ENCODE data around the gene ENPP7.
A peak's percentile ranks its signal among the peaks of the same experiment; 100 is the strongest.

Gene ENPP7

DNA sequence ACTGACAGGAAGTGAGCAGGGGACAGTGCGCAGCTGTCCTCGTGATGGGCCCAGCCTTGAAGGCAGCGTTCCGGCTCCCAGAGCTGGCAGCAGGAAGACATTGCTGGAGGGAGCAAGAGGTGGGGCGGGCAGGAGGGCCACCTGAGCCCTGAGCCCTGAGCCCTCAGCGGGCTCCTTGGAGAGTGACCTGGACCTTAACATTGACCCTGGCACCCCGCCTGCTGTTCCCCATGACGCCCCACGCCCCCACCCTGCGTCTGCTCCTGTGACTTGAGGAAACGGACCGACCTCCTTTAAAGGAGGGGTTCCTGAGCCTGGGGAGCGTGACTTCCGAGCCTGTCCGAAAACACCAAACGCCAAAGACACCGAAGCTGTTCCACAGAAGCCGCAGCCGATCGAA is 25.1 kb upstream of the ENPP7 start:
- Histone ChIP-seq H3K4me2 (ENCODE audit: low read length) (no peak overlapping the region), H3K4me1 (ENCODE audit: low read length) (no peaks in the 10 kb centered on the region)

DNA sequence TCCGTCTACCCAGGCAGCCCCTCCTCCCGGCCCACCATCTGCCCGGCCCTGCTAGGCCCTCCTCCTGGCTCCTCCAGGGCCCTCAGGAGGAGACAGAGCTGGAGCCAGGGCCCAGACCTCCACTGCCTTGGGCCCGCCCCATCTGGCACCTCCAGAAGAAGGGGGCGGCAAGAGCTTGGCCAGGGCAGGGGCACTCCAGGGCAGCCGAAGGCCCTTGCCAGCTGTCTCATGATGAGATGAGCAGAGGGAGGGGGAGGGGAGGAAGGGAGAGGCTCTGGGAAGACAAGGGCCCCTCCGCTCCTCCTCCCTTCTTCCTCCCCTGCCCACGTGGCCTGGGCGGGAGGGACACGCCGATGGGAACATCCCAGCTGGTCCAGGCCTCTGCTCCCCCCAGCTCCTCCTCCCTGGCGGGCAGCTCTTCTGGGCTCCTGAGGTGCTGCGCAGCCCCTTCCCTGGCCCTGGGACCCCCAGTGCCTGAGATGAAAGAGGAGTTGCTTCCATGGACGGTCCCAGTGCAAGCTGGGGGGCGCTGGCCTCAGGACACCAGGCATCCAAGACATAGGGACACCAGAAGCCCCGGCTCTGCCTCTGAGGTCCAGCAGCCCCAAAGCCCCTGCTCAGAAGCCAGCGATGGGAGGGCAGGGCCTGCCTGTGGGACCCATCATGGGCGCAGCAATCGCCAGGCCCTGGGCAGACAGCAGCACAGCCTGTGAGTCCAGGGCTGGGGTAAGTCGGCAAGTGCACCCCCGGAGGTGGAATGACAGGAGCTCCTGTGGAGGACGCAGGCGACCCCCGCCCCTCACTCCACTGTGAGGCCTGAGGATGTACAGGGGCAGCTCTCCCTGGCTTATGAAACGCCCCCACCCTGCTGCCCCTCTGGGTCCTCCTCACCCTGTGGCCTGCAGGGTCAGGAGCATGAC is 23.6 kb upstream of the ENPP7 start:
- Histone ChIP-seq H3K9me3 (ENCODE audit: insufficient read depth, low read length) (no peaks in the 10 kb centered on the region), H3K4me1 (ENCODE audit: low read length) (no peaks in the 10 kb centered on the region), H3K79me2 (ENCODE audit: low read length) (no peaks in the 10 kb centered on the region), H3K27me3 (ENCODE audit: low read depth, low read length) (no peaks in the 10 kb centered on the region), H3K9ac (ENCODE audit: low read length) (no peak overlapping the region), H4K20me1 (ENCODE audit: insufficient read depth, low read length) (no peaks in the 10 kb centered on the region), H3K4me2 (ENCODE audit: low read length) (no peak overlapping the region), H2AFZ (ENCODE audit: low read depth, low read length) (no peak overlapping the region), H3K4me3 (ENCODE audit: low read length) (no peak overlapping the region), H3K27ac (ENCODE audit: low read length) (no peak overlapping the region), H3K36me3 (replicated peaks; ENCODE audit: low read depth, low read length) (no peaks in the 10 kb centered on the region)
- no peak for TF ChIP-seq EZH2phosphoT487 (IDR thresholded peaks at IDR 0.05; ENCODE audit: low read depth)
- TF ChIP-seq, protein P1, sequence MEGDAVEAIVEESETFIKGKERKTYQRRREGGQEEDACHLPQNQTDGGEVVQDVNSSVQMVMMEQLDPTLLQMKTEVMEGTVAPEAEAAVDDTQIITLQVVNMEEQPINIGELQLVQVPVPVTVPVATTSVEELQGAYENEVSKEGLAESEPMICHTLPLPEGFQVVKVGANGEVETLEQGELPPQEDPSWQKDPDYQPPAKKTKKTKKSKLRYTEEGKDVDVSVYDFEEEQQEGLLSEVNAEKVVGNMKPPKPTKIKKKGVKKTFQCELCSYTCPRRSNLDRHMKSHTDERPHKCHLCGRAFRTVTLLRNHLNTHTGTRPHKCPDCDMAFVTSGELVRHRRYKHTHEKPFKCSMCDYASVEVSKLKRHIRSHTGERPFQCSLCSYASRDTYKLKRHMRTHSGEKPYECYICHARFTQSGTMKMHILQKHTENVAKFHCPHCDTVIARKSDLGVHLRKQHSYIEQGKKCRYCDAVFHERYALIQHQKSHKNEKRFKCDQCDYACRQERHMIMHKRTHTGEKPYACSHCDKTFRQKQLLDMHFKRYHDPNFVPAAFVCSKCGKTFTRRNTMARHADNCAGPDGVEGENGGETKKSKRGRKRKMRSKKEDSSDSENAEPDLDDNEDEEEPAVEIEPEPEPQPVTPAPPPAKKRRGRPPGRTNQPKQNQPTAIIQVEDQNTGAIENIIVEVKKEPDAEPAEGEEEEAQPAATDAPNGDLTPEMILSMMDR (IDR thresholded peaks at IDR 0.05; ENCODE audit: low read depth, low read length): no peak

More for the DNA sequence above, 25.1 kb upstream of the ENPP7 start:
- TF ChIP-seq, protein P1 (IDR thresholded peaks at IDR 0.05; ENCODE audit: low read depth, low read length): no peak
- no peak for TF ChIP-seq EZH2phosphoT487 (IDR thresholded peaks at IDR 0.05; ENCODE audit: low read depth)
- Histone ChIP-seq H3K27me3 (ENCODE audit: low read depth, low read length) (no peaks in the 10 kb centered on the region), H3K36me3 (replicated peaks; ENCODE audit: low read depth, low read length) (no peaks in the 10 kb centered on the region), H4K20me1 (ENCODE audit: insufficient read depth, low read length) (no peaks in the 10 kb centered on the region), H3K9ac (ENCODE audit: low read length) (no peak overlapping the region), H3K4me3 (ENCODE audit: low read length) (no peak overlapping the region), H2AFZ (ENCODE audit: low read depth, low read length) (no peak overlapping the region), H3K27ac (ENCODE audit: low read length) (no peak overlapping the region), H3K79me2 (ENCODE audit: low read length) (no peaks in the 10 kb centered on the region), H3K9me3 (ENCODE audit: insufficient read depth, low read length) (no peaks in the 10 kb centered on the region)

DNA sequence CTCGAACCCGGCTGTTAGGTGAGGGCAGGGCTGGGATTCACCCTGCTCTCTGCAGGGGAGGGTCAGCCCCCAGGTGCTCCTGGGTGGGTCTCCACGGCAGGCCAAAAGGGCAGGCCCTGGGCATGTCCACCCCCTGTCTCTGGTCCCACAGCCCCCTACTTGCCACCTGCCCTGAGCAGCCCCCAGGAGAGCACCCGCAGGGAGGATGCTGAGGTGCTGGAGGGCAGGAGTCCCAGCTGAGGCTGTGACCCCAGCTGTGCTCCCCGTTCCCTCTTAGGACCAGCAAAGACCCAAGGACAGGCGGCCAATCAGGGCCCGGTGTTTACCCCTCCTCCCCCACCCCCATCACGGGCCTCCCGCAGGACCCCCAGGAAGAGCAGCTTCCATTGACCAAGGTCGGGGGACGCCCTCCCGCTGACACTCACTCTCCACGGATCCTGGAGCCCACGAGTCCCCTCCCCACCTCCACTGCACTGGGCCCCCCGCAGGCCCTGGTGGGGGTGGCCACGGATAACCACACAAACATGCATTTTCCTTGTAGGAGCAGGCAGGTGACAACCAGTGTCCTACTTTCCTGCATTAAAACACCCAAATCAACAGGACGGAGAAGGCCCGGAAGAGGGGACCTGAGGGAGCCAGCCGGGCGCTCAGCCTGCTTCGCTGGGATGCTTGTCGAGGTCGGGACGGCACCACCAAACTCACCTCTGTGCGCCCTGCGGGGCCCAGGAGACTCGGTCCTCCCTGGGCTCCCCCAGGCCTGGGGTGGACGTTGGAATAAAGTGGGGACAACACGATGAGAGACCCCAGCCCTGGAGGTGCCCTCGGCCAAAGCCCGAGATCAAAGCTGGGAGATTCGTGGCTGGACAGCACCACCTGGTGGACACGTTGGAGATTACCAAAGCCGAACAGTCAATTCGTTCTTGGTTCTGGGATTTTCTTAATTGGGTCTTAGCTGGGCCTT is 22.5 kb upstream of the ENPP7 start:
- no peaks in the 10 kb centered on the region for H3K79me2 ChIP-seq (ENCODE audit: low read length)
- H3K4me3 ChIP-seq (ENCODE audit: low read length): no peak overlapping the region
- no peak overlapping the region for H3K9ac ChIP-seq (ENCODE audit: low read length)
- H3K36me3 ChIP-seq (replicated peaks; ENCODE audit: low read depth, low read length): no peaks in the 10 kb centered on the region
- no peak overlapping the region for H2AFZ ChIP-seq (ENCODE audit: low read depth, low read length)
- no peak overlapping the region for H3K27ac ChIP-seq (ENCODE audit: low read length)
- no peaks in the 10 kb centered on the region for H4K20me1 ChIP-seq (ENCODE audit: insufficient read depth, low read length)
- no peaks in the 10 kb centered on the region for H3K9me3 ChIP-seq (ENCODE audit: insufficient read depth, low read length)
- H3K27me3 ChIP-seq (ENCODE audit: low read depth, low read length): no peaks in the 10 kb centered on the region
- TF ChIP-seq, protein P1 (IDR thresholded peaks at IDR 0.05; ENCODE audit: low read depth, low read length): peak; percentile 67
- TF ChIP-seq EZH2phosphoT487 (IDR thresholded peaks at IDR 0.05; ENCODE audit: low read depth): no peak
- H3K4me2 ChIP-seq (ENCODE audit: low read length): peak overlapping the region; percentile 59
- H3K4me1 ChIP-seq (ENCODE audit: low read length): no peaks in the 10 kb centered on the region
